ENCODE measurements around the gene WDR48. TPM values are rescaled to one million over a fixed set of nuclear protein-coding genes. Genes with fewer than 3 reads are reported as not detected.

The WDR48 gene
- polyA plus RNA-seq, 1 donor = 37.3 TPM

GRCh38 chr3:39102504-39103323, 50.9 kb downstream of the WDR48 start:
- no peak for DNase-seq

GRCh38 chr3:39103324-39103693, 51.5 kb downstream of the WDR48 start:
- no peak for DNase-seq

- DNase-seq = no peak
Measured at GRCh38 chr3:39103791-39104552, 52.2 kb downstream of the WDR48 start.

GRCh38 chr3:39104961-39105686, 53.3 kb downstream of the WDR48 start:
- DNase-seq = no peak

GRCh38 chr3:39105687-39106063, 53.9 kb downstream of the WDR48 start:
- no peak for DNase-seq

- peak; percentile 12 for DNase-seq
Measured at GRCh38 chr3:39106281-39106811, 54.5 kb downstream of the WDR48 start.

GRCh38 chr3:39106851-39107387, 55.1 kb downstream of the WDR48 start:
- peak; percentile 46 for DNase-seq

GRCh38 chr3:39107388-39108199, 55.8 kb downstream of the WDR48 start, which contains the start of the genes GORASP1 and TTC21A:
Gene GORASP1 (minus strand): TSS chr3:39107627. CDS start chr3:39107541, 86 bp downstream.
Gene TTC21A (plus strand): TSS chr3:39107680. CDS start chr3:39107838, 158 bp downstream.
- peak; percentile 91 for DNase-seq

GRCh38 chr3:39108200-39108710, 56.4 kb downstream of the WDR48 start:
- DNase-seq = peak; percentile 8

GRCh38 chr3:39109086-39109485, 57.3 kb downstream of the WDR48 start:
- DNase-seq = no peak

GRCh38 chr3:39110041-39110639, 58.3 kb downstream of the WDR48 start:
- DNase-seq = no peak

GRCh38 chr3:39112113-39112512, 60.3 kb downstream of the WDR48 start:
- DNase-seq = no peak

- DNase-seq = no peak
Measured at GRCh38 chr3:39112535-39112934, 60.7 kb downstream of the WDR48 start.

GRCh38 chr3:39113291-39113690, 61.5 kb downstream of the WDR48 start:
- no peak for DNase-seq

GRCh38 chr3:39114456-39114855, 62.6 kb downstream of the WDR48 start:
- DNase-seq = no peak

- no peak for DNase-seq
Measured at GRCh38 chr3:39115870-39116269, 64.1 kb downstream of the WDR48 start.

GRCh38 chr3:39118079-39118478, 66.3 kb downstream of the WDR48 start:
- DNase-seq = no peak

GRCh38 chr3:39118931-39119660, 67.3 kb downstream of the WDR48 start:
- DNase-seq = no peak

- no peak for DNase-seq
Measured at GRCh38 chr3:39121621-39122020, 69.8 kb downstream of the WDR48 start.

GRCh38 chr3:39122813-39123212, 71.0 kb downstream of the WDR48 start:
- no peak for DNase-seq

Measured in hindlimb muscle (tissue), 1 donor.